Measurements from ENCODE around the gene DTWD2.
"Not testable (repeated sequence)": the region's sequence is repeated elsewhere in the genome, so short reads cannot be mapped to it uniquely, and the experiment has no call there.

Gene DTWD2

GRCh38 chr5:118987988-118988865, at the start of gene DTWD2:
Gene DTWD2 (minus strand): TSS chr5:118988547. CDS start chr5:118988511, 36 bp downstream.
- peak; percentile 95 for DNase-seq (ENCODE audit: low spot score)

GRCh38 chr5:119037496-119038215, 49.3 kb upstream of the DTWD2 start:
- no peak for DNase-seq (ENCODE audit: low spot score)

DNA sequence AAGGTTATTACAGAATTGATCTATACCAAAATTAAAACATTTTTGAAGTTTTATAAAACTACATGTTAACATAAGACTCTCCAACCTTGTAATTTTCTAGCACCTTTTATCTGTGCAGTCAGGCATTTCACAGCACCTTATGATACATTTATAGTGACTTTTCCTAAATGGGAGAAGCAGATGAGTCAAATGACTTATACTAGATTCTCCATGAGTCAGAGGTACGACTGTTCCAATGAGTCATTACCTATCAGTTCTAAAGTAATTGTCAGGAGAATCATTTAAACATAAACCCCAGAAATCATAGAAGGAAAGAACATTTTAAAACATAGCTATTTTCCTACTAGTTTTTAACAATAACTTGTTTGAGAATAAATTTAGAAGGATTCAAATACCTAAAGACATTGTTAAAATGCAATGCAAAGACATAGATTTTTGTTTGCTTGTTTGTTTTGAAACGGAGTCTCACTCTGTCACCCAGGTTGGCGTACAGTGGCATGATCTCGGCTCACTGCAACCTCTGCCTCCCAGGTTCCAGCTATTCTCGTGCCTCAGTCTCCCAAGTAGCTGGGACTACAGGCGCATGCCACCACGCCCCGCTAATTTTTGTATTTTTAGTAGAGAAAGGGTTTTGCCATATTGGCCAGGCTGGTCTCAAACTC, 47.9 kb upstream of the DTWD2 start:
- peak; percentile 4 for DNase-seq (ENCODE audit: low spot score)

DNA sequence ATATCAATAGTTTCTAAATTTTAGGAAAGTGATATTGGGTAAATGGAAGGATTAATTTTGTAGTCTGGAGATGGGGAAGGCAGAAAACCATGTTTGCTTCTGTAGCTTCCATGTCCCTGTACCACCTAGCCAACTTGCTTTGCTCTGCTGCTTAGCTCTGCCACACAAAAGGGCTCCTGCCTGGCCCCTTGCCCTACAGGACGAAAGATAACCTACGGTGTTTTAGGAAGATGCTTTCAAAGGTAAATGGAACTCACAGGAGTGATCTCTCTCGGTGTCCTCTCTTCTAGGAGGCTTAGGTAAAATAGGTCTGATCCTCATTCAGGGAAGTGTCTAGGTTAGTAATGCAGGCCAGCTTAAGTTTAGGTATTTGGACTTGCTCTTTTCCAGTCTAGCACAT, 44.8 kb upstream of the DTWD2 start:
- no peak for DNase-seq (ENCODE audit: low spot score)

DNA sequence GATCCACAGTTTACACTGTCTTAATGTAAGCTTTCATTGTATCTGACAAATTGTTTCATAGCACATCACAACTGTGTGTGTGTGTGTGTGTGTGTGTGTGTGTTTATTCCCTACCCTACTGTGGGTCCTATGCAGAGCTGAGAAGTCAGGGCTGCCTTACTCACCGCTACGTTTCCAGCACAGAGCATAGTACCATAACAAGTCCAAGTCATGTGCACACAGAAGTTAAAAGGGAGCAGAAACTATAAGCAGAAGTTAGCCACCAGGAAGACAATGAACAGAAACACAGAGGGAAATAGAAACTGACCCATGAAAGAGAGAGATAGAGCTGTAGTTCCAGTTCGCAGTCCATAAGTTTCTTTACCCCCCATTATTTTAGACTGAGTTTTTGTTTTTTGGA, 44.3 kb upstream of the DTWD2 start:
- no peak for DNase-seq (ENCODE audit: low spot score)

- DNase-seq (ENCODE audit: low spot score), result no peak
Measured at GRCh38 chr5:119031905-119032304, 43.6 kb upstream of the DTWD2 start.

DNA sequence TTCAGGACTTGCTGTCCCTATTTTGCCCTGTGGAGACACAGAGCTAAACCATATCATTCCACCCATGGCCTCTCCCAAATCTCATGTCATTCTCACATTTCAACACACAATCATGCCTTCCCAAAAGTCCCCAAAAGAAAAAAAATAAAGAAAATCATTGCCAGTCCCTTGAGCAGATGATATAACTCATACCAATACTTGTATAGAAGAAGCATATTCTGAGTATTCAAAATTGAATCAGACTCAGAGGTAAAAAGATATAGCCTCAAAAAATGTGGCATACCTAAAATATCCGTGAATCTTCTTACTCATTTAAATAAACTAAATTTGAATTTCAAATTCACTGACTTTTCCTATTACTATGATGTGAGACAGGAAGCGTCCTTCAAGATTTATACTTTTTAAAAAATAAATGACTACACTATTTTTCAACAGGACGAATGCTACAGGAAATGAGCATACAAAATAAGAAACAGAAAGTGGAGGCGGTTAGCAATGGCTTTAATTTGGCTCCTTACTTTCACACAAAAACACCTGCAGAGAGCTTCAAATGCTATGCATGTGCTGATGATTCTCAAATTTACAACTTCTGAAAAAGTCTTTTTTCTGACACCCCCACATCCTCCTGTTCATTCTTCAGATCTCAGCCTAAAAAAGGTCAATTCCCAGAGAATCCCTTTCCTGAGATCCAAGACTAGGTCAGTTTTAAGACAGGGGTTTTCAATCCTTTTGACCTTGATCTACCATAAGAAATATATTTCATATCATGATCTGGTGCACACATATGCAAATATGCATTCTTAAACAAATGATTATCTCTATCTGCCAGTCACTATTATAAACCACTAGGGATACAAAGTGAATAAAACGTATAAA, 42.9 kb upstream of the DTWD2 start:
- DNase-seq (ENCODE audit: low spot score), result peak; percentile 9

- DNase-seq (ENCODE audit: low spot score), result no peak
Measured at GRCh38 chr5:119028575-119028974, 40.2 kb upstream of the DTWD2 start.

DNA sequence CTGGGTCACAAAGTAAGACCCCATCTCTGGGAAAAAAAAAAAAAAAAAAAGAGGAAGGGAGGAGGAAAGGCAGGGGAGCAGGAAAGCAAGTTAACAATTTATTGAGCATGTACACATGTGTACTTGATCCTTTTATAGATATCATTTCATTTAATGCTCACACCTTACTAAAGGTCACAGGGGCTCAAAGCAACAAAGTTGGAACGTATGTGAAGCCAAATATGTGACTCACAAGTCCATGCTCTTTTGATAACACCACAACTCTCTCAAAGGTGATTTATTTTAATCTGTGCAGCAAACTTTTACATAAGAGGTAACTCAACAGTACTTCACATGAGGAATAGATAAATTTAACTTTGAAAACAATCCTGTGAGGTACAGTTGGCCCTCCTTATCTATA, 34.4 kb upstream of the DTWD2 start:
- DNase-seq (ENCODE audit: low spot score), result no peak

DNA sequence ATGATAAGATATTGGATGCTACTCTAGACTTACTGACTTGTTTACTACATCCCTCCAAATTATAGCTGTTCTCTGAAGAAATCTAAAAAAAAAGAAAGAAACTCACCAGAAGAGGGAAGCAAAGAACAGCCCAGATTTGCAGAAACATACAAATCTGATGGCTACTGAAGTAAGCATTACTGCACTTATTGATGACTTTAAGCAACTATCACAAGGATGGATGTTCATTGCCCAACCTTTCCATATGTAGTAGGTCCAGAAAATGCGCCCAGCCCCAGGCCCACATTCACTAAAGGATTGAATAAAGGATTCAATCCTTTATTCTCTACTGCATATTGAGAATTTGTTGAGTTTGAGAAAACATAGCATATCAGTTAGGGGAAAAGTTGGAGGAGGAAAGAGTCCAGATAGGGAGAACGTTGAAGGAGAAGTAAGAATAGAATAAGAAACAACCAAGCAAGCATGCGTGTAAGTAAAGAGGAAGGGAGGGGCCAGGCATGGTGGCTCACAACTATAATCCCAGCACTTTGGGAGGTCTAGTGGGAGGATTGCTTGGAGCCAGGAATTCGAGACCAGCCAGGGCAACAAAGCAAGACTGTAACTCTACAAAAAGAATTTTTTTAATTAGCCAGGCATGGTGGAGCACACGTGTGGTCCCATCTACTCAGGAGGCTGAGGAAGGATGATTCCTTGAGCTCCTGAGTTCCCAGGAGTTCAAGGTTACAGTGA, 33.8 kb upstream of the DTWD2 start:
- peak; percentile 26 for DNase-seq (ENCODE audit: low spot score)

- DNase-seq (ENCODE audit: low spot score), result no peak
Measured at GRCh38 chr5:119021149-119021732, 32.9 kb upstream of the DTWD2 start.

DNA sequence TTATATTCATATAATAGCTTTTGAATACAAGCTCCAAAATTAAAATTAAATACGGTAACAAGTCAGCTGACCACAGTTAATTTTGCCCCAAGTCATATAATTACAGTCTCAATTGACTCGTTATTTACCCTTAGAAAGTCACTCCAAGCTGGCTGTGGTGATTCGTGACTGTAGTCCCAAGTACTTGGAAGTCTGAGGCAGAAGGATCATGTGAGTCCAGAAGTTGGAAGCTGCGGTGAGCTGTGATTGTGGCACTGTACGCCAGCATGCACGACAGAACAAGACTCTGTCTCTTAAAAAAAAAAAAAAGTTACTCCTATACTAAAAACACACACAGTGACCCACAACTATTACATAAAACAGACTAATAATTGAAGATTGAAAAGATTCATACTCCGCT, 31.6 kb upstream of the DTWD2 start:
- DNase-seq (ENCODE audit: low spot score), result no peak

GRCh38 chr5:119019501-119019900, 31.2 kb upstream of the DTWD2 start:
- no peak for DNase-seq (ENCODE audit: low spot score)

- no peak for DNase-seq (ENCODE audit: low spot score)
Measured at GRCh38 chr5:119017994-119018393, 29.6 kb upstream of the DTWD2 start.

DNA sequence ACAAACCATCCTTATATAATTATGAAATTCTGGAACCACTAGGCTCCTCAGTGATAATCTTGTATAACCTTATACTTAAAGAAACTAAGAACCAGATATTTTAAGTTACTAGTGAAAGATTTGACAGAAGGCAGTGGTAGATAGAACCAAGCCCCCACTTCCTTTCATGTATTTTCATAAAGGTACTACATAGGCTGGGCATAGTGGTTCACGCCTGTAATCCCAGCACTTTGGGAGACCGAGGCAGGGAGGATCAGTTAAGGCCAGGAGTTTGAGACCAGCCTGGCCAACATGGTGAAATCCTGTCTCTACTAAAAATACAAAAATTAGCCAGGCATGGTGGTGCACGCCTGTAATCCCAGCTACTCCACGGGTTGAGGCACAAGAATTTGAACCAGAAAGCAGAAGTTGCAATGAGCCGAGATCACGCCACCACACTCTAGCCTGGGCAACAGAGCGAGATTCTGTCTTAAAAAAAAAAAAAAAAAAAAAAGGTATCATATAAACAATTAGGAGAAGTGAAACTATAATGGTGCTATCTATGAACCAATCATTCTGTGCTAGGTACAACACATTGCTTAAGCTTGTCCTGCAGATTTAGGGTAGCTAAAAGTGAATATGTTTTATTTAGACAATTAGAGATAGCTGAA, 27.9 kb upstream of the DTWD2 start:
- DNase-seq (ENCODE audit: low spot score), result no peak

- no peak for DNase-seq (ENCODE audit: low spot score)
Measured at GRCh38 chr5:119011186-119011585, 22.8 kb upstream of the DTWD2 start.

DNA sequence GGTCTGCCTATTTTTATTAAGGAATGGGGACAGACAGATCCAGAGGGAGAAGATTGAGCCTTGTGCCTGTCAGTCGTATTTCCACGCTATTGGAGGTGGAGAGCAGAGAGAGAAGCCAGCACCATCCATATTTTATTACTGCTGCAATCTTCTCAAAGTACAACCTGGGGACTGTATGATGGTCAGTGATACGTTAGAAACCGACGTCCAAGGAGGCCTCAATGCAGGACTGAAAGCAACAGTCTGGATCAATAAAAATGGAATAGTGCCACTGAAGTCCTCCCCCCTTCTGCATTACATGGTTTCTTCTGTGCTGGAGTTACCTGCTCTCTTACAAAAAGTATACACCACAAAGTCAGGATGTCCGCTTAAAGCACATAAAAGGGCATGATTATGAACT, 21.9 kb upstream of the DTWD2 start:
- DNase-seq (ENCODE audit: low spot score), result no peak

DNA sequence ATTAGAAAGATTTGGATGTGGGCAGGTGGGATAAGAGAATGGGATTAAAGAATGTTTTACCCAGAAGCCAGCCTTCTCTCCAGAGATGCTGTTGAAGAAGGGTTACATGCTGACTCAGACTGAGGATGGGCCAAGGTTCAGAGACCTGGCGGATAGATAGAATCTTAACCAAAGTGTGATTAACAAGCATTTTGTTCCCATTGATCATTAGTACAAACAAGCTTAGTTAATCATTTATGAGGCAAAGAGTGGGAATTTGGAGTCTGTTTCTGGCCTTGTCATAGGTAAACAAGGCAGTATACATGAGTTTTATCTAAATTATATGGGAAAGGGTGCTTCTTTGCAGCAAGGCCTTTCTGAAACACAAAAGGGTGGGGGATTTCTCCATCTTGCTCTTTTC, 20.8 kb upstream of the DTWD2 start:
- DNase-seq (ENCODE audit: low spot score), result no peak

DNA sequence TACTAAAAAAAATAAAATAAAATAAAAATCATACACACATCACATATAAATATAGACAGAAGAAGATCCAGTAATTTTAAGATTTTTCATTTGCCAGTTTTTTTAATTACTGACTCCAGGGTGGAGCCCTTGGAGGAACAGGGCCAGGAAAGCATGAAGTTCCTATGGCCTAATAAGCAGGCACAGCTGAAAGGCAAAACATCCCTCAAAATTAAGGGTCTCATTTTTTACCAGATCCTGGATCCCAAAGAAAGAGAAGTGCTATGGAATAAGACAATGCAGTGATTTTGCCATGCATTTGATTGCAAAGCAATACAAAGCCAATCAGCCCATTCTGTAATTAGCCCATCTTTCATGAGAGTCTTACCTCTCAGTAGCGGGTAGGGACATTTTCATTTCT, 11.3 kb upstream of the DTWD2 start:
- no peak for DNase-seq (ENCODE audit: low spot score)

DNA sequence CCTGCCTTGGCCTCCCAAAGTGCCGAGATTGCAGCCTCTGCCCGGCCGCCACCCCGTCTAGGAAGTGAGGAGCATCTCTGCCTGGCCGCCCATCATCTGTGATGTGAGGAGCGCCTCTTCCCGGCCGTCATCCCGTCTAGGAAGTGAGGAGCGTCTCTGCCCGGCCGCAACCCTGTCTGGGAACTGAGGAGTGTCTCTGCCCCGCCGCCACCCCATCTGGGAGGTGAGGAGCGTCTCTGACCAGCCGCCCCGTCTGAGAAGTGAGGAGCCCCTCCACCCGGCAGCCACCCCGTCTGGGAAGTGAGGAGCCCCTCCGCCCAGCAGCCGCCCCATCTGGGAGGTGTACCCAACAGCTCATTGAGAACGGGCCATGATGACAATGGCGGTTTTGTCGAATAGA, 10.5 kb upstream of the DTWD2 start:
- not testable (repeated sequence) for DNase-seq (ENCODE audit: low spot score)
